ENCODE data around the gene AOPEP. TPM values are rescaled to one million over a fixed set of nuclear protein-coding genes. Genes with fewer than 3 reads are reported as not detected.

The AOPEP gene
- total and polyA plus RNA-seq, 2 donors (not counting 1 experiment from before 2014, with no cell fraction given): 66.1 to 94.1 TPM

DNA sequence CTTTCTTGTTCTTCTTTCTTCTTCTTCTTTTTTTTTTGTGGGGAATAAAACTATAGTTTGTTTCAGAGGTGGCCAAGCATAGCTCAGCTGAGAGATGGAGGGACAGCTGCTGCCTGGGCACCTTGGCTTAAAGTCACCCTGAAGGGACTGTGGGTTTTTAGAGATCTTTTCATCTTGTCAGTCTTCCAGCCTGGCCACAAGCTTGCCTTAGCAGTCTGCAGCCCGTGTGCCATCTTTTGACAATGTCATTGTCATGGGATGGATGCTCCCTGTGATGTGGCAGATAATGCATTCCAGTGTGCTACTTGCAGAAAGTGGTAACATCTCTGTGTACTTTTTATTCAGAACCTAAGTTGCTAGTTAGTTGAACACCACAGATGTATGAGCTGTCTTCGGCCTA lies 310.2 kb downstream of the AOPEP start:
- Histone ChIP-seq H3K79me2 (ENCODE audit: control insufficient read depth, insufficient read depth, low read length) (peaks cover 71% of the 10 kb centered on the region), H2AFZ (ENCODE audit: low read length) (no peak overlapping the region), H3K36me3 (ENCODE audit: control insufficient read depth, insufficient read depth, low read length) (no peaks in the 10 kb centered on the region), H3K4me2 (ENCODE audit: extremely low read depth, insufficient read depth, low read length) (no peak overlapping the region), H3K9me3 (ENCODE audit: control insufficient read depth, insufficient read depth, low read depth, low read length) (no peaks in the 10 kb centered on the region), H3K9ac (ENCODE audit: insufficient read depth, low read length) (no peak overlapping the region), H4K20me1 (ENCODE audit: control insufficient read depth, extremely low read depth, insufficient read depth, low read length) (no peaks in the 10 kb centered on the region), H3K27ac (ENCODE audit: insufficient read depth, low read length) (no peak overlapping the region), H3K4me3 (replicated peaks in 1 of 4; ENCODE audit: control extremely low read depth in 1 of 4, insufficient read depth in 1 of 4, low read depth in 3 of 4, low read length in 4 of 4) (no peak overlapping the region), H3K27me3 (ENCODE audit: control insufficient read depth, insufficient read depth, low read length) (no peaks in the 10 kb centered on the region), H3K4me1 (ENCODE audit: control insufficient read depth, extremely low read depth, insufficient read depth, low read length) (peaks cover 4% of the 10 kb centered on the region)
- no peak for DNase-seq (ENCODE audit: low read depth in 2 of 2)
- TF ChIP-seq CTCF (conservative IDR thresholded peaks at IDR 0.05 in 1 of 2, IDR thresholded peaks at IDR 0.05 in 1 of 2; ENCODE audit: low read depth in 1 of 2, low read length in 2 of 2): no peak
- TF ChIP-seq EZH2 (IDR thresholded peaks at IDR 0.05; ENCODE audit: low read length, missing control alignments): no peak

GRCh38 chr9:95037789-95038521 lies 311.5 kb downstream of the AOPEP start:
- TF ChIP-seq EZH2 (IDR thresholded peaks at IDR 0.05; ENCODE audit: low read length, missing control alignments) (no peak), CTCF (conservative IDR thresholded peaks at IDR 0.05 in 1 of 2, IDR thresholded peaks at IDR 0.05 in 1 of 2; ENCODE audit: low read depth in 1 of 2, low read length in 2 of 2) (no peak)
- Histone ChIP-seq H2AFZ (ENCODE audit: low read length) (no peak overlapping the region), H3K27me3 (ENCODE audit: control insufficient read depth, insufficient read depth, low read length) (no peaks in the 10 kb centered on the region), H3K4me1 (ENCODE audit: control insufficient read depth, extremely low read depth, insufficient read depth, low read length) (peaks cover 4% of the 10 kb centered on the region), H3K79me2 (ENCODE audit: control insufficient read depth, insufficient read depth, low read length) (peaks cover 67% of the 10 kb centered on the region), H3K36me3 (ENCODE audit: control insufficient read depth, insufficient read depth, low read length) (no peaks in the 10 kb centered on the region), H3K4me3 (replicated peaks in 1 of 4; ENCODE audit: control extremely low read depth in 1 of 4, insufficient read depth in 1 of 4, low read depth in 3 of 4, low read length in 4 of 4) (no peak overlapping the region), H3K4me2 (ENCODE audit: extremely low read depth, insufficient read depth, low read length) (no peak overlapping the region), H3K27ac (ENCODE audit: insufficient read depth, low read length) (no peak overlapping the region), H4K20me1 (ENCODE audit: control insufficient read depth, extremely low read depth, insufficient read depth, low read length) (no peaks in the 10 kb centered on the region), H3K9ac (ENCODE audit: insufficient read depth, low read length) (no peak overlapping the region), H3K9me3 (ENCODE audit: control insufficient read depth, insufficient read depth, low read depth, low read length) (no peaks in the 10 kb centered on the region)
- no peak for DNase-seq (ENCODE audit: low read depth in 2 of 2)

- no peak overlapping the region for H3K27ac ChIP-seq (ENCODE audit: insufficient read depth, low read length)
- H2AFZ ChIP-seq (ENCODE audit: low read length): no peak overlapping the region
- H4K20me1 ChIP-seq (ENCODE audit: control insufficient read depth, extremely low read depth, insufficient read depth, low read length): no peaks in the 10 kb centered on the region
These were observed 312.2 kb downstream of the AOPEP start for GRCh38 chr9:95038666-95039065.

More at GRCh38 chr9:95038666-95039065, 312.2 kb downstream of the AOPEP start:
- H3K9ac ChIP-seq (ENCODE audit: insufficient read depth, low read length): no peak overlapping the region
- H3K9me3 ChIP-seq (ENCODE audit: control insufficient read depth, insufficient read depth, low read depth, low read length): no peaks in the 10 kb centered on the region
- no peak overlapping the region for H3K4me3 ChIP-seq (replicated peaks in 1 of 4; ENCODE audit: control extremely low read depth in 1 of 4, insufficient read depth in 1 of 4, low read depth in 3 of 4, low read length in 4 of 4)
- TF ChIP-seq EZH2 (IDR thresholded peaks at IDR 0.05; ENCODE audit: low read length, missing control alignments) (no peak), CTCF (conservative IDR thresholded peaks at IDR 0.05 in 1 of 2, IDR thresholded peaks at IDR 0.05 in 1 of 2; ENCODE audit: low read depth in 1 of 2, low read length in 2 of 2) (no peak)
- peaks cover 65% of the 10 kb centered on the region for H3K79me2 ChIP-seq (ENCODE audit: control insufficient read depth, insufficient read depth, low read length)
- H3K36me3 ChIP-seq (ENCODE audit: control insufficient read depth, insufficient read depth, low read length): no peaks in the 10 kb centered on the region
- H3K4me2 ChIP-seq (ENCODE audit: extremely low read depth, insufficient read depth, low read length): no peak overlapping the region
- H3K4me1 ChIP-seq (ENCODE audit: control insufficient read depth, extremely low read depth, insufficient read depth, low read length): peaks cover 4% of the 10 kb centered on the region
- DNase-seq (ENCODE audit: low read depth in 2 of 2): no peak
- no peaks in the 10 kb centered on the region for H3K27me3 ChIP-seq (ENCODE audit: control insufficient read depth, insufficient read depth, low read length)
